GM21786 (cell line): Measurements from ENCODE around the gene MN1.

Experiments used
- ATAC-seq: cut with Tn5 transposase; IDR thresholded peaks from one replicate; pipeline ENCODE4 v1.9.1; 2021; ENCODE audit not compliant: unreplicated experiment

MN1 gene

DNA sequence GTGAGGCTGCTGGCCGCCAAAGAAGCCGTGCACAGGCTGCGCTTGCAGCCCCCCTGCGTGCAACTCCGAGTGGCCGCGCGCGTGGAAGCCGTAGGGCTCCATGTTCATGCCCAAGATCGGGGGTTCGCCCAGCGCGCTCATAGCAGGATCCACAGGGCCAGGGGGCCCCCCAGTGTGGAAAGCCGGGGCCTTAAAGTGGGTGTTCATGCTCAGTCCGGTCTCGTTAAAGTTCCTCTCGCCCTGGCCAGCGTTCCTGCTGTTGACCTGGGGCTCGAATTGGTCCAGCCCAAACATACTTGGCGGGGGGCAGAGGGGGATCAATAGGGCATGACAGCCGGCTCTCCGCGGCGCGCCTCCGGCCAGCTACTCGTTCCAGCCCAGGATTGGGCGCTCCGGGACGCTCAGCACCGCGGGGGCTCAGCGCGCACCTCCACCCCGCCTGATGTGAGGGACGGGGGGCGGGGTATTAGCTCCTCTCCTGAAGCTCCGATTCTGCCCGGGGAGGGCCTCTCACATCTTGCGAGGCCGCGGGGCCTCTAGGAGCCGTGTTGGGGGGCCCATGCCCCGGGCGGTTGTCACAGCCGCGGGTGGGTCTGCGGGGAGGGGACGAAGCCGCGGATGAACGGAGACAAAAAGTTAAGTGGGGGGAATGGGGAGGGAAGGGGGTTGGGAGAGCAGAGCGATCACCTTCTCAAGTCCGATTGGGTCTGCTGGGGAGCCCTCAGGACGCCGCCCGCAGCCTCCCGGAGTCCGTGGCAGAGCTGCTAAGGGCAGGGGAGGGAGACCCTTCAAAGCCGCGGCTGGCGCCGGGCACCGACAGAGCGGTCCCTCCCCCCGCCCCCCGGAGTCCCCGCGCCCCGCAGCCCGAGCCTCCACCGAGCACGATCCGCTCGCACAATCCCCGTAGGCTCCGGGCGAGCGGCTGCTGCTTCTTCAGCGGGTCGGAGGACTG is 1.0 kb downstream of the MN1 start:
- ATAC-seq, result no peak

DNA sequence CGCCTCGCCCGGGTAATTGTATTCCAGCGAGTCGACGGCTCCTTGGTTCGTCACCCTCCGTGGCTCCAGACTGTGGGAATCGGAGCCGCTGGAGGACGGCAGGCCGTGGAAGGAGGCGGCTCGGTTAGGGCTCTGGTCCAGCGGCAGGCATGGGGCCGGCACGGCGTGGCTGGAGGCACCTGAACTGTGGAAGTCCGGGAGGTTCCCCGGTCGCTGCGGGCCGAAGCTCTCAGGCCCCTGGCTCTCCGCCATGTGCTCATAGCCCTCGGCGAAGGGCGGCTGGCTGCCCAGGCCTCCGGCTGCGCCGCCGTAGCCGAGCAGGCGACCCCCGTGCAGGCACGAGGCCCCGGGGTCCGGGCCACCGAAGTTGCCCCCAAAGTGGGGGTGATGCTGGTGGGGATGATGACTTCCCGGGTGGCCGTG is 1.7 kb downstream of the MN1 start:
- no peak for ATAC-seq

DNA sequence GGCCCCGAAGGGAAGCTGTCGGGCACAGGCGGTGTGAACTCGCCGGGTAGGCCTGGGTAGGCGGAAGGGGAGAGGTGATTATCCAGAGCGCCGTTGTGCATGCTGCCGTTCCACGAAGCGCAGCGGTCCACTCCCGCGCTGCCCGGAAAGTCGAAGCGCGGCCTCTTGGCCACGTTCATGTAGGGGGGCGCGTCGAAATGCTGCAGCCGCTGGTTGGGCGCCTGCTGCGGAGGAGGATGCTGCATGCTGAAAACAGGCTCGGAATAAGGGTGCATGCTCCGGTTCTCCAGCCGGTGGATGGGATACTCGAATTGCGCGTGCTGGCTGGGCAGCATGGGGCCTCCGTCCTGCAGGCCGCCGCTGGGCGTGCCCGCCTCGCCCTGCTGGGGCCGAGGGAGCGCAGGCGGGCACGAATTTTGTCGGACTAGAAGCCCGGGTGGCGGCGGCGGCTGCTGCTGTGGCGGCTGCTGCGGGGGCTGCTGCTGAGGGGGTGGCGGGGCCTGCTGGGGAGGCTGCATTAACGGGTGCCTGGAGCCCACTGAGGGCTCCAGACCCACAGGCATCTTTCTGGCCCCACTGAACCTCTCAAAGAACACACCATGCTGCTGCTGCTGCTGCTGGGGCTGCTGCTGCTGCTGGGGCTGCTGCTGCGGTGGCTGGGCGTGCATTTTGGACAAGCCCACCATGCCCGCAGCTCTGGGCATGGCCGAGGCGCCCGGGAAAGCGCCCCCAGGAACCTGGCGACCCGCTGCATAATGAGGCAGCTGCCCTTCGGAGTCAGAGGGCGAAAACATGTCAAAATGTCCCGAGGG is 2.3 kb downstream of the MN1 start:
- ATAC-seq, result no peak

DNA sequence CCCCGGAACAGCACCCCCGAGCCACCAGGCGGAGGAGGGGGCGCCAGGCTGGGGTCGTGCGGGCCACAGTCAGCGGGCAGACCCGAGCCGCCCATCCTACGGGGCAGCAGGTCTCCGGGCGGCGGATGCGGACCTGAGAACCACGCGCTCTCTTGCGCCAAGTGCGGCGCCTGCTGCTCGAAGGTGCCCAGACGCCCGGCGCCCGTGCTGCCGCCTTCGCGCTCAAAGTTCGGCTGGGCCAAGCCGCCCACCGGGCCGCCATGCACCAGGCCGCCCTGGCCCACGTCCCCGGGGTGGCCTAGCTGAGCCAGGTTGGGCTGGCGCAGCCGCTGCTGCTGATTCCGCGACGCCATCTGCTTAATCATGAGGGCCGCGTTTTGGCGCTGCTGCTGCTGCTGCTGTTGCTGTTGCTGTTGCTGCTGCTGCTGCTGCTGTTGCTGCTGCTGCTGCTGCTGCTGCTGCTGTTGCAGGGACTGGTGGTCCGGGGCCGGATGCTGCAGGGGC is 3.0 kb downstream of the MN1 start:
- ATAC-seq, result no peak

DNA sequence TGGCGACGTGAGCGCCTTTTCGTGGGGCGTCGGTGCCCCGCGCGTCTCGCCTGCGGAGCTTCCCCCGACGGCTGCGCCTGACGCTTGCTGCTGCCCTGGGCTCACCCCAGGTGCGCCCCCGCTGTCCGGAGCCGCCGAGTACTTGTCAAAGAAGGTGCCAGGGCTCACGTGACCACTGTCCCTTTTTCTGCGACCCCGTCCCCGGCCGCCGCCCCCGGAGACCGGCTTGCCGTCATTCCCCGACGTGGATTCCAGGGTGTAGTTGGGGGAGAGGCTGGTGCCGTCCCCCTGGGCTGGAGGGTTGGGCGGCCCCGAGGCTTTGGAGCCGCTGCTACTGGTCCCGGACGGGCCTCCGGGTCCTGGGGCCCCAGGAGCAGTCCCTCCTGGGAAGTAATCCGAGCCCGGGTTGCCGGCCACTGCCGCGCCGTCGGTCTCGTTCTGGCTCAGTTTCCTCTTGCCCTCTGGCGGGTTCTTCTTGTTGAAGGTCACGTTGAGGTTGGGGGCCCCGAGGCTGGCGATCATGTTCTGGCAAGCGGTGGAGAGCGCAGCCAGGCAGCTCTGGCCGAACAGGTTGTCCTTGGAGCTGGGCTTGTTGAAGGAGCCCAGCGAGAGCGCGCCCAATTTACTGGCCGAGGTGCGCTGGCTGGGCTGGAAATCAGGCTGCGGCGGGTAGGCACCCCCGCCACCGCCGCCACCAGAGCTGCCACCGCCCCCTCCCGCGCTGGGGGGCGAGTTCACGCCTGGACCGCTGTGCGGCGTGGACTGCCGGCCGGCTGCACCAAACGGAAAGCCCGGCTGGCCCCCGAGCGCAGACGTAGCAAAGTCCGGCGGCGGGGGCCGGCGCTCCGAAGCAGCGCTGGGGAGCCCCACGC is 3.8 kb downstream of the MN1 start:
- no peak for ATAC-seq

DNA sequence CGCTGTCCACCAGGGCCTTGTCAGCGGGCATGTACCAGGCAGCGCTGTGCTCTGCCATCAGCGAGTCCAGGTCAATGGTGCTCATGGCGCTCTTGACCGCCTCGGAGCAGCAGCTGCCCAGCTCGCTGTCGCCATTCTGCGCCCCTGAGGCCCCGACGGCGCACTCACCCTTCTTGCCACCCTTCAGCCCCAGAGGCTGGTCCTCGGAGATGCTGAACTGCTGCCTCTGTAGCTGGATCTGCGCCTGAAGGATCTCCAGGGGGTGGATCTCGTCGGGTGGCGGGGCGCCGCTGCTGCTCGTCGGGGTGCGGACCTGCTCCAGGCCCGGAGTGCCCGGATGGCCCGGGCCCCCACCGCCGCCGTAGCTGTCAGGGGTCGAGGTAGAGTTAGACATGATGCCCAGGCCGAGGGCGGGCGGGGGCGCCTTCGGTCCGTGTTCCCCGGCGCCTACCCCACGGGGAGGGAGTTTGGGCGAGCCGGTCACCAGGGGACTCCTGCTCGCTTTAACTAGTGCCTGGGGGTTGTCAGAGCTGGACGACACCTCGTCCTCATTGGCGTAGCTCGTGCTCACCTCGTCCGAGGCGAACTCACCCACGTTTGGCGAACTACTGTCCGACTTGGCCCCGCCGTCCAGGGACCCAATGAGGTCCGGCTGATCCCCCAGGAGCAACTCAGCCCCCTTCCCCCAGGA is 4.6 kb downstream of the MN1 start:
- ATAC-seq, result no peak

DNA sequence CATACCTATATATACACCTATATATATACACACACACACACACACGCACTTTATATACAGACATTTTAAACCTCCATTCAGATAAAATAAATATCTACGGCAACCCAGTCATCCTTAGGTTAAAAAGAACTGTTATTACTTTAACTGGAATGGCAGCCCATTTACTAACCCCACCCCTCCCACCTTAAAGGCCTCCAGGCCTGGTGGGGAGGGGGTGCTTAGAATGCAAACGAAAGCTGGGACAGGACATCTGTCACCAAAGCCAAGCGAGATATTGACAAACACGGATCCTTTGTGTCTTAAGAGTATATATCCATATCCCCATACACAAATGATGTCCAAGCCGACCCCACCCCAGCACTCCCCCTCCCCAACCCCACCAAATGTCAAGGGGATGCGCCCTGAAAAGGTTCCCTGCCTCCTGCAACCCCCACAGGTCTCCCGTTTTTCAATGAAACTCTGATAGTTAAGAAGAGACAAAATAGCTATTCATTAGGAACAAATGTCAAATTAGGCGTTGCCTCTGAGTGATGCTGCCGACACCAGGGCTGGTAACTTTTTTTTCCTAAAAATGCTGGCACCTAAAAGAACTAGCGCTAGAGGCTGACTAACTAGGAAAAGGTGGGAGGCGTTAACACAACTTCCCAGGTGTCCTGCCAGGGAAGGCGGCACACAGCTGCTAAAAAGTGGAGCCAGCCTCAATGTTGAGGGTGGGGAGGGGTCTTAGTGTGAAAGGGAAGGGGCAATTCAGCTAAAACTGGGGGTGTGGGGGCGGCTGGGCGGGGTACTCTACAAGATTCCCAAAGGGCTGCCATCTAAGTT is 5.6 kb downstream of the MN1 start:
- no peak for ATAC-seq

DNA sequence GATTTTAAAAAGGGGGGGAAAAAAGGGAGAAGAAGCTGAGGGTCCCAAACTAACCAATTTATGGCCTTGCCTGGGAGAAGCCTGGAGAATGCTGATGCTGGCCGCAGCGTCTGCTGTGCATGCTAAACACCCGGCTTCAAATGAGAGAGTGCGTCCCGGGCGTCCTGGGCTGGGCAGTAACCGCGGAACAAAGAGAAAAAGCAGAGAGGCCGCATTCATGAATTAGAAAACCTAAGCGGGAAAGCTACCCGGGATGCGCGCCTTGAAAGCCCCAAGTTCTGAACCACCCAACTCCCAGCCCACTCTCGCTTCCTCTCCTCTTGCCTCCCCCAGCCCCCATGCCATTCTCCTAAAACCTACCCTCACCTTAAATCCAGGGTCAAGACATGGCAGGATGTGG is 6.5 kb downstream of the MN1 start:
- ATAC-seq, result no peak

DNA sequence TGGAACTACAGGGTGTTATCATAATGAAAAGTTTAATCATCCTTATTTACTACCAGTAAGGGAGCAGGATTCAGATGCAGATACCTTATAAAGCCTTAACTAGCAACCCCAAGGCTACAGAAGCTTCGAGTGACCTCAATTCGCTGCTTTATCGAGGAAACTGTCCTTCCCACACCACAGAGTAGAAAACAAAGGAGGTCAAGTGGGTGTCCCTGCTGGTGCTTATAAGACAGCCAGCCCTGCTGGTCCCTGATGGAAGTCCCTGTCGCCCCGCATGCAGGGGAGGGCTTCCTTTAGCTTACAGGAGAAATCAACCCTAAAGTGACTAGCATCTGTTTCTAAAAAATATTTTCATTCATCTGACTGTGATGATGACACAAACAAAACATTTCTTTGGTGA is 7.3 kb downstream of the MN1 start:
- ATAC-seq, result no peak

DNA sequence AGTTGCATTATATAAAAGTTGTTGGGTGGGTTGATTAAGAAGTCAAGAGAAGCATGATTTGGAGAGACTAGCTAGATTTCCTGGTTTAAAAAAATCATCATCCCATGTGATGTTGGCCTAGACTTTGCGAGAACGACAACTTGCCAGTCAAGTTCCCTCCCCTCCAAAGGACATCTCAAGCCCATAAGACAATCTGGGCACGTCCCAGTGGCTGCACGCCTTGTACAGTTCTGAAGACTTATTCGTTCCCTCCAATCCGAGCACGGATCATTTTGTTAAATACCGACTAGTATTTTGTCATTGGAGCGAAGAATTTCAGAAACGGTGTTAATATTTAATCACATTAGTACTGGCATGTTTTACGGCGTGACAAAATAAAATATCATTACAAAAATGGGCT is 8.0 kb downstream of the MN1 start:
- ATAC-seq, result no peak

DNA sequence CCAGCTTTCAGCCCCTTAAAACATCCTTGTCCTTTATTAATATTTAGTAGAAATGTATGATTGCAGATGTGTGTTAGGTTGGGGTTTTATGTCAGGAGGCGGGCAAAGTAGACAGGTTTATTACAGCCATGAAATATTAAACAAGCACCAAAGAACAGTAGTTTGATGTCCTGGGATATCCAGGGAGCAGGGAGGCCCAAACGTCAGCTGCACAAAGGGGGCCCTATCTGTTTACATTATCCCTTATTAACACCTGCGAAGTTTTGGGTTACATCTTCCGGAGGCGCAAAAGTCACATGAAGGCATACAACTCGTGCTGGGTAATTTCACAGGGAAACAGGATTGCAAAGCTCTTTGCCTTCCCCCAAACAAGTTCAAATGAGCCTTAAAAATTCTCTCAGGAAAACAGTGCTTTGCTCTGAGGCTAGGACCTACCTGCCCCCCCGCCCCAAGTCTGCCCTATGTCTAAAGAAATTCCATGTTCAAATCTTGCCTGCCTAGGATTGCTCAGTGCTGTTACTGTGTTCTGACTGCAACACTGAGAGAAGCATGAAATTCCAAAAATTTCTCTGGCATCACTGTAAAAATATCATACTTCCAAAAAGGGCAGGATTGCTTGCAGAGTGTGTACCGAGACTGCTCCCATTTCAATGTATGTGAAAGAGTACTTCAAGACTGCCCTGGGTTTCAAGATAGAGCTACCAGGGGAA is 8.9 kb downstream of the MN1 start:
- no peak for ATAC-seq

DNA sequence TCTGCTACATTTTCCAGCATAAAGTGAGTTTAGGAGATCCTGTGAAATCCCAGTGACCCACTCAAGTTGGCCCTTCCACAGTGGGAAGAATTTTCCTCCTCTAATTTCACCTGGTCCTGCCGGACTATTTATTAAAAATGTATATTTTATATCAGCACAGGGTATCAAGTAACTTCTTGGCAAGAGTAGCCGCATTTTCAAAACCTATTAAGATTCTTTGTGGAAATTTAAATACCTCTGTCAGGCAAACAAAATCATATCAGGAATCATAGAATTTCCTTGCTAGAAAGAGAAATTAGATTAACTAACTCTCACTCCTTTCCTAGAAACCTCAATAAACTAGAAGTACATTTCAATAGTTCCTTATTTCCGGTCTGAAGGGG is 9.7 kb downstream of the MN1 start:
- no peak for ATAC-seq

DNA sequence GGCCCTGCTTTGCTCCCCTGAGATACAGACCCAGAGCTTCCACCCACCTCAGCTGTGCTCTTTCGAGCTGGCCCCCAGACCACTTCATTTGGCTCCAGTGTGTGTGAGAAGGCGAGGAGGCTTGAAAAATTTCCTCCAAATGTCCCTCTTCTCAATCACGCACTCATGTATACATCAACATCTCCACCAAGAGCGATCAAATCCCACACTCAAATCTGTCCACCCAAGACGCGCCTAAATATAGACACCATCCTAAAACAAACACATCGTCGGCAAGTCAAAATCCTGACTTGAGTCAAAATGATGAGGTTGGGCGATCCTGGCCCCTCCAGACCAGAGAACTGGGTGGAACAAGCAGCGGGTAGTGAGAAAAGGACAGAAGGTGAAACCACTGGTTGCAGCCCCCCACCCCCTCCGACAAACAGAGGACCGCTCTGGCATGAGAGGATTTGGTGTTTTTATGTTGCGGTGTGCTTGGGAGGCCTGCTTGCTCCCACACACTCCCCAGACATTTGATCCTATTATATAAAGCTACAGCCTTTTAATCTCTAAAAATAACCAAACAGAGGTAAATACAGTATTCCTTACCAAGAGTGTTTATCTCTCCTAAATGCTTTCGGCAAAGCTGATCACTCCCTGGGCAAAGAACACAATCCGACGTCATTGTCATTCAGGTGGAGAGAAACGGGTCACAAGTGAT is 10.2 kb downstream of the MN1 start:
- ATAC-seq, result no peak

DNA sequence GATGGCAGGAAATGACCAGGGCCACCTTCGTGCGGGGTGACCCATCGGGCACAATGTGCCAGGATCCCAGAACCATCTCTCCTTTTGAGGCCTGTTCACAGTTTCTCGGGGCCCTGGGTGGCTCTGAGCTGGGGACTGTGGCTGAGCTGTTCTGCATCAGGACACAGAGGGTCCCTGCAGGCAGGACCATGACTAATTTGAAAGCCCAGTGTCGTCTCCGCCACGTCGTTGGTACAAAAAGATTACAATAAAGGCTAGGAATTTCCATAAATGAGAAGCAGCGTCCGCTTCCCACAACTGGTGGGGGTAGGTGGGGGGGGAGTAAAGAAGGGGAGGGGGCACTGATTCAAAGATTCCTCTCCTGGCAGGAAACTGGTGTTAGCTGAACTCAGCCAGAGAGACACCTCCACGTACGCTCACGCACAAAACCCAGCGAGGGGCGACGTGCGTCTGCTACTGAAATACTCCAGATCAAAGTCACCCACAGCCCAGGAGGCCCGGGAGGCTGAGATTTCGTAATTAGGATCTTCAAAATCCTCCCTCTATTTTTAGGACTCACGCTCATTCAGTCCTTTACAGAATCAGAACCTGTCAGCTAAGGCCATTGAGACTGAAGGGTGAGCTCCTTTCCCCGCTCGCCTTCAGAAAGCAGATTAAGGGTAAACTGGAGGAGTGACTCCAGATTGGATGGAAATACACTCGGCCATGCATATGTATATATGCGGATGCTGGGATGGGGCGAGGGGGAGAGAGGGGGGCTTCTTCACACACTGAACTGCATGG is 11.0 kb downstream of the MN1 start:
- ATAC-seq, result no peak

DNA sequence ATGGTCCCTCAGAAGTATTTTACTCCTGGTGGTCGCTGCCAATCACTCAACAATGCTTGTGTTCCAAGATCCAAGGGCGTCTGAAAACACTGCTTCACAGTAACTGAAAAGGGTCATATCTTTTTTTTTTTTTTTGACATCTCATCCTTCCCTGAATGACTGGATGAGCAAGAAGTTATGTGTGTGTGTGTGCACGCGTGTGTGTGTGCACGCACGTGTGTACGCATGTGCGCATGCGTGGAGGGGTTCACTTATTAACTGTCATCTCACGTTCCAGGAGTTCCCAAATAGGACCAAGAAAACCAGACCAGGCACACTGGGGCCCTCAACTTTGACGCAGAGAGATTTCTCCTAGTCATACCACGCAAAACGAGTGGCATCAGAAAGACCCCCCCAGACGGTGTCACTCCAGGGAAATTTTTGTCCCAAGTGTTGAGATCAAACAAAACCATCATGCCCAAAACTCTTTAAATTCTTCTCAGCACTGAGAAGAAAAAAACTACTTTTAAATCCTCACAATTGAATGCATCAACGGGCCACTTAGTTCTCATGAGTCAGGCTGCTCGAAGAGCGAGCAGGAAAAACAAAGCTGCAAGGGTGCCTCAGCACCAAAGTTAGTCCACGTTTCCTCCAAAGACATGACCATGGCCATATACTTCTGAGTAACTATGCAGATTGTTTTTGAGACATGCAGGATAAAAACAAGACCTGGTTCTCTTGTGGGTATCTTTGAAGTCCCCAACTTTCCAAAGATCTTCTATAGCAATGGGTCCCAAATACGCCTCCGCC is 12.9 kb downstream of the MN1 start:
- ATAC-seq, result no peak

DNA sequence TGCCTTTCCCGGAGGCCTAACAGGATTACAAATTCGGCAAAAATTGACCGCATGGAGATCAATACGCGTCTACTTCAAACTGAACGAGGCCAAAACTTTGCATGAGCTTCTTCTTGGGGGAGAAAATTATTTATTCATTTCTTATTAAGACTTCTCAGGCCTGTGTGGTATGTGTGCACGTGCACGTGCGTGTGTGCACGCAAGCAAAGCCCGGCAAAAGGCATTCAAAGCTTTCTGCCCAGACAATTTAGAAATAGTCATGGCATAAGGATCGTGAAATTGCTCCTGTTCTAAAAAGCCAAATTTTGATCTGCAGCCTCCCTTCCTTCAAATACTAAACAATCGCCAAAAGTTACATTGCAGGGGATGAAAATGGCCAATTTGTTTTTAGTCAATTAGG is 14.6 kb downstream of the MN1 start:
- no peak for ATAC-seq
